ENCODE data around the gene EEIG1.
A peak's percentile ranks its signal among the peaks of the same experiment; 100 is the strongest.
"Not testable (repeated sequence)": the region's sequence is repeated elsewhere in the genome, so short reads cannot be mapped to it uniquely, and the experiment has no call there.

Gene EEIG1

DNA sequence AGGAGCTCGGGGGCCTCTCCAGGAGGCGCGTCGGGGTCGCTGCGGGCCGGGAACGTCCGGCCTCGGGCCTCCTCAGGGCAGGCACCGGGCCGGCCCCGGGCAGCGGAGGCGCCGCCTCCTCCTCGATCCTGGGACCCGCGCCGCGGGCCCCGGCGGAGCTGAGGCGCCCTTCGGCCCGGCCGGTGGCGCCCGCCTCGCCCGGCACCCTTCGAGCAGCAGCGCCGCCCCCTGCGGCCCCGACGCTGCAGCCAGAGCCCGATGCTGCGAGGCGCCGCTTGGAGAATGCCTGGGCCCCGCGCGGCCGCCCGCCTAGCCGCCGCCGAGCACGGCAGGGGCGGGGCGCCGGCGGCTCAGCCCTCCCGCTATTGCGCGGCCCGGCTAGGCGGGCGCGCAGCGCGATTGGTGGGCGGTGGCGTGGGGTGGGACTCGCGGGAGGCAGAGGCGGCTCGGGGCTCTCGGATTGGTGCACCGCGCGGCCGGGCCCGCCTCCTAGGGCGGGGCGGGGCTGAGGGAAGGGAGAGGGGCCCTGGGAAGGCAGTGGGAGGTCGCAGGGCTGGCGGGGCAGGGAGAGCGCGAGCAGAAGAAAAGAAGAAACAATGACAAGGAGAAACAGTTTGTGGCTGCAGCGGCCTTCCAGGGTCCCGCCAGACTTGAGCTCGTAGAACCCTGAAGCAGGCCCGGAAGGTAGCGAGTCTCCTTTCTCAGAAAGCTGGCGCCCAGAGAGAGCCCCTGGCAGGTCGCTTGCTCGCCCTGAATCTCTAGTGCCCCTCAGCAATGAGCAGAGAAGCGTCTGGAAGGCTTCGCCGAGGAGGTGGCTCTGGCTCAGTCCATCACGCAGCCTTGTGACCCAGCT is at the start of gene EEIG1:
Gene EEIG1 (minus strand): TSS at position 284 of the 853 bp plus-strand sequence. CDS start 852 bp downstream, outside the sequence.
- Histone ChIP-seq H3K9me3 (ENCODE audit: low read length) (no peaks in the 10 kb centered on the region), H3K4me1 (ENCODE audit: insufficient read depth, low read length) (peaks cover 35% of the 10 kb centered on the region), H2AFZ (ENCODE audit: low read depth, low read length) (peak within 1 kb of the TSS; percentile 33), H3K4me3 (ENCODE audit: low read length) (peak within 1 kb of the TSS; percentile 64), H3K27me3 (ENCODE audit: insufficient read depth, low read length) (no peaks in the 10 kb centered on the region), H3K36me3 (ENCODE audit: insufficient read depth, low read length) (no peaks in the 10 kb centered on the region)

DNA sequence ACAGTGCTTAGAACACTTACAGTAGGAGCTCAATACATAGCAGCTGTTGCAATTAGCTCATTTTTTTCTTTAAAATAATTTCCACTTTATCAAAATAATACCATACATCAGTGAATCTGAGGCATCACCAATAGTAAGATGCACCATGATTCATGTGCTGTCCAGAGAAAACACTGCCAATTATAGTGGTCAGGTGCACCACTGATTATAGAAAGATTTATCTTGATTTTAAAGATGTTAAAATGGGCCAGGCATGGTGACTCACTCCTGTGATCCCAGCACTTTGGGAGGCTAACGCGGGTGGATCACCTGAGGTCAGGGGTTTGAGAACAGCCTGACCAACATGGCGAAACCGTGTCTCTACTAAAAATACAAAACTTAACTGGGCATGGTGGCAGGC is 46.9 kb upstream of the EEIG1 start:
- peaks cover 2% of the 10 kb centered on the region for H3K27me3 ChIP-seq (ENCODE audit: insufficient read depth, low read length)
- no peaks in the 10 kb centered on the region for H3K9me3 ChIP-seq (ENCODE audit: low read length)
- no peak overlapping the region for H2AFZ ChIP-seq (ENCODE audit: low read depth, low read length)
- no peaks in the 10 kb centered on the region for H3K4me1 ChIP-seq (ENCODE audit: insufficient read depth, low read length)
- no peaks in the 10 kb centered on the region for H3K36me3 ChIP-seq (ENCODE audit: insufficient read depth, low read length)
- H3K4me3 ChIP-seq (ENCODE audit: low read length): no peak overlapping the region

DNA sequence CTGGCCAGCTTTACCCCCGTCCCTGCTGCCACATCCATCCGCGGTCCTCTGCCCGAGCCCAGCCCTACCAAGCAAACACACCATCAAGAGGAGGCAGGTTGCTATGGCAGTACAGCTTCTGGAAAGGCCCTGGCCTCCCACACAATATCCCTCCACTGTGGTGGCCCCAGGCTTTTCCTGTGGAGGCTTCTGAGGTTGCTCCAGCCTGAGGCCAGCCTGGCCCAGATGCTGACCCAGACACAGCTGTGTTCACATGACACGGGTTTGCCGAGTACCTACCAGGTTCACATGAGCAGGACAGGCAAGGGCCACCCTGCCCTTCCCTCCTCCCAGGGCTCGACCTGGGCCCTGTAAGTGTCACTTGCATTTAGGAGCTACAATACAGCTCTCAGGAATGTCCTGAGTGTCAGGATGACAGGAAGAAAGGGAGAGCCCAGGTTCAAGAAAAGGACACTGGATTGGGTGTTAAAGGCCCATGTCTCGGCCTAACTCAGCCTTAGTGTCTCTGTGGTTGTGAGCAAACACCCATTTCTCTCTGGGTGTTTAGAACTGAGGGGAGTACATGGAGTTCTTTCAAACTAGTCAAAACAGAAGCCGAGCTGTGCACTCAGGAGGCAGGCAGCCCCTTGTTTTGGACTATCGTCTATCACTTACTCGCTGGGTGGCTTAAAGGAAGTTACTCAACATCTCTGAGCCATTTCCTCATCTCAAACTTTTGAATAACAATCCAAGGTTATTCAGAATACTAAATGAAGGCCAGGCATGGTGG is 46.2 kb upstream of the EEIG1 start:
- peaks cover 7% of the 10 kb centered on the region for H3K27me3 ChIP-seq (ENCODE audit: insufficient read depth, low read length)
- no peaks in the 10 kb centered on the region for H3K36me3 ChIP-seq (ENCODE audit: insufficient read depth, low read length)
- H3K9me3 ChIP-seq (ENCODE audit: low read length): no peaks in the 10 kb centered on the region
- no peaks in the 10 kb centered on the region for H3K4me1 ChIP-seq (ENCODE audit: insufficient read depth, low read length)
- H2AFZ ChIP-seq (ENCODE audit: low read depth, low read length): no peak overlapping the region
- no peak overlapping the region for H3K4me3 ChIP-seq (ENCODE audit: low read length)

DNA sequence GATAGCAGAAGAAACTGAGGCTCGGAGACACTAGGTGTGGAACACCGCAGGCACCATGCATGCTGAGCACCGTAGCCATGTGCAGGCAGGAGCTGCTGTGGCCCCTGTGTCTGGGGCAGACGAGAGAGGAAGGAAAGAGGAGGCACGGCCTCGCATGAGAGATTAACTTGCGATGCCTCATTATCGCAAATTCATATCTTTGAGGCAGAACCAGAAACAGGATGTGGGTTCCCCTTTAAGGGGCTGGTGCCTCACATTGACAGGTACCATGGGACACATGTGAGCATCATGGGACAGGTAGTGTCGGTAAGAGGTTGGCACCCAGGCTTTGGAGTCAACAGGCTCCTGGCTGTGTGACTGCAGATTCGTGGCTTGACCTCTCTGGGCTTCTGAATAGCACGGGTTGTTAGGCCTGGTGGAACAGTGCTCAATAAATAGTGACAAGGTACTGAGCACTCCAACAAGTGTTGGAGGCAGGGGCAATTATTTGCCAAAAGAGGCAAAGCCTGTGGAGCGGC is 45.5 kb upstream of the EEIG1 start:
- H3K36me3 ChIP-seq (ENCODE audit: insufficient read depth, low read length): no peaks in the 10 kb centered on the region
- no peak overlapping the region for H2AFZ ChIP-seq (ENCODE audit: low read depth, low read length)
- no peaks in the 10 kb centered on the region for H3K9me3 ChIP-seq (ENCODE audit: low read length)
- no peak overlapping the region for H3K4me3 ChIP-seq (ENCODE audit: low read length)
- H3K27me3 ChIP-seq (ENCODE audit: insufficient read depth, low read length): peaks cover 7% of the 10 kb centered on the region
- no peaks in the 10 kb centered on the region for H3K4me1 ChIP-seq (ENCODE audit: insufficient read depth, low read length)

DNA sequence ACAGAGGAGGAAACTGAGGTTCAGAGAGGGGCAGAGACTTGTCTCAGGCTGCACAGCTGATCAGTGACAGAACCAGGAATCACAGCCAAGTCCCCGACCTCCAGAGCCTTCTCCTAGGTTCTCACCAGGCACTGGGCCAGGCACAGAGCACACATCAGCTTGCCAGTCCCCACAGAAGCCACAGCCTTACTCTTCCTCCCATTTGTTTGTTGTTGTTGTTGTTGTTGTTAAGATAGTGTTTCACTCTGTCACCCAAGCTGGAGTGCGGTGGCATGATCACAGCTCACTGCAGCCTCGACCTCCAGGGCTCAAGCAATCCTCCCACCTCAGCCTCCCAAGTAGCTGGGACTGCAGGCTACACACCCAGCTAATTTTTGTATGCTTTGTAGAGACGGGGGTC is 44.9 kb upstream of the EEIG1 start:
- no peaks in the 10 kb centered on the region for H3K36me3 ChIP-seq (ENCODE audit: insufficient read depth, low read length)
- no peak overlapping the region for H3K4me3 ChIP-seq (ENCODE audit: low read length)
- no peak overlapping the region for H2AFZ ChIP-seq (ENCODE audit: low read depth, low read length)
- no peaks in the 10 kb centered on the region for H3K4me1 ChIP-seq (ENCODE audit: insufficient read depth, low read length)
- peaks cover 7% of the 10 kb centered on the region for H3K27me3 ChIP-seq (ENCODE audit: insufficient read depth, low read length)
- no peaks in the 10 kb centered on the region for H3K9me3 ChIP-seq (ENCODE audit: low read length)

DNA sequence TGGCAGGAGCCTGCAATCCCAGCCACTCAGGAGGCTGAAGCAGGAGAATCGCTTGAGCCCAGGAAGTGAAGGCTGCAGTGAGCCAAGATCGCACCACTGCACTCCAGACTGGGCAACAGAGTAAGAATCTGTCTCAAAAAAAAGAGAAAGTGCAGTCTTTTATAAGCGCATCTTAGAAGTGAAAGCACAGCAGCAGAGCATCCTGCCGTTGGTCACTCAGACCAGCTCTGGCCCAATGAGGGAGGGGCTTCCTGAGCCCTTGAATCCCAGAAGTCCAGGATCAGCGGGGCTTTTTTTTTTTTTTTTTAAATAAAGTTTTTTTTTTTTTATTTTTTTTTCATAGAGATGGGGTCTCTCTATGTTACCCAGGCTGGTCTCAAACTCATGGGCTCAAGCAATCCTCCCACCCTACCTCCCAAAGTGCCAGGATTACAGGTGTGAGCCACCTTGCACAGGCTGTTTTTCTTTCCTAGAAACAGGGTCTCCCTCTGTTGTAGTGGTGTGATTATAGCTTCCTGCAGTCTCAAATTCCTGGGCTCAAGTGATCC is 44.0 kb upstream of the EEIG1 start:
- Histone ChIP-seq H3K4me1 (ENCODE audit: insufficient read depth, low read length) (no peaks in the 10 kb centered on the region), H3K4me3 (ENCODE audit: low read length) (no peak overlapping the region), H2AFZ (ENCODE audit: low read depth, low read length) (no peak overlapping the region), H3K36me3 (ENCODE audit: insufficient read depth, low read length) (no peaks in the 10 kb centered on the region), H3K9me3 (ENCODE audit: low read length) (no peaks in the 10 kb centered on the region), H3K27me3 (ENCODE audit: insufficient read depth, low read length) (peaks cover 7% of the 10 kb centered on the region)

DNA sequence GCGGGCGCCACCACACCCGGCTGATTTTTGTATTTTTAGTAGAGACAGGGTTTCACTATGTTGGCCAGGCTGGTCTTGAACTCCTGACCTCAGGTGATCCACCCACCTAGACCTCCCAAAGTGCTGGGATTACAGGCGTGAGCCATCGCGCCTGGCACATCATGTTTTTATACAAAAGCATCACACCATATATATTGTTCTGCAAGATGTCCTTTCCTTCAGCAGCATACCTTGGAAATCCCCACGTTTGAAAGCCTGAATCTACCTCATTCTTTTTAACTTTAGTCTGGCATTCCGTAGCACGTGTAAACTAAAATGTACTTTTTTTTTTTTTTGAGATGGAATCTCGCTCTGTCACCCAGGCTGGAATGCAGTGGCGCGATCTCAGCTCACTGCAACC is 42.9 kb upstream of the EEIG1 start:
- not testable (repeated sequence) for H3K36me3 ChIP-seq (ENCODE audit: insufficient read depth, low read length); H3K9me3 ChIP-seq (ENCODE audit: low read length); H2AFZ ChIP-seq (ENCODE audit: low read depth, low read length)

DNA sequence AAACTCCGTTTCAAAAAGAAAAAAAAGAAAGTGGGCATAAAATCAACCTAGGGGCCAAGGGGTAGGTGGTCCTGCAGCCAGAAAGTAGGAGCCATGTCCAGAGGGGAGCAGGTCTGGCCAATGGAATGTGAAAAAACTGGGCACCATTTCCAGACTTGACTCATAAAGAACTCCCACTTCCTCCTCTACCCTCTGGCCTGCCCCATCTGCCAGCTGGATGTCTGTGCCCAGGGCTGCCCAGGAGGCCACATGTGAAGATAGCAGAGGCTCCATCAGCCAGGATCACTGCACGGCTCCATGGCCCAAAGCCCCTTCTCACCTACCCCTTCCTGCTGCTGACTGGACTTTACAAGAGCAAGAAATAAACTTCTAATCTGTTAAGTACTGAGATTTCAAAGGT is 42.1 kb upstream of the EEIG1 start:
- Histone ChIP-seq H3K9me3 (ENCODE audit: low read length) (no peaks in the 10 kb centered on the region), H3K4me3 (ENCODE audit: low read length) (no peak overlapping the region), H3K4me1 (ENCODE audit: insufficient read depth, low read length) (no peaks in the 10 kb centered on the region), H3K27me3 (ENCODE audit: insufficient read depth, low read length) (peaks cover 7% of the 10 kb centered on the region), H3K36me3 (ENCODE audit: insufficient read depth, low read length) (no peaks in the 10 kb centered on the region), H2AFZ (ENCODE audit: low read depth, low read length) (no peak overlapping the region)

More for the DNA sequence above, 42.9 kb upstream of the EEIG1 start:
- H3K4me3 ChIP-seq (ENCODE audit: low read length); H3K4me1 ChIP-seq (ENCODE audit: insufficient read depth, low read length); H3K27me3 ChIP-seq (ENCODE audit: insufficient read depth, low read length): not testable (repeated sequence)

DNA sequence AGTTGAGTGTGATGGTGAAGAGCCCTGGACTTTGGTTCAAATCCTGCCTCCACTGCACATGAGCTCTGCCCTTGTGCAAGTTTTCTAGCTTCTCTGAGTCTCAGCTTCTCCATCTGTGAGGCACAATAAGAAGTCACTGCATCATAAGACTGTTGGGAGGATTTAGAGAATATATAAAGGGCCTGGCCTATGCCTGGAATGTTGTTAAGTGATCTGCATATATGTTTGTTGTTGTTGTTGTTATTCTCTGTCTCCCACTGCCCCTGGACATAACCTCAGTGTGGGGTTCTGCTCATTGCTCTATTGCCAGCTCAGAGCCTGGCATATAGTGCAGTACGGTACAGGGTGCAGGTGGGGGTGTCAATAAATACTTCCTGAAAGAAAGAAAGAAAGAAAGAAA is 40.3 kb upstream of the EEIG1 start:
- Histone ChIP-seq H2AFZ (ENCODE audit: low read depth, low read length) (no peak overlapping the region), H3K36me3 (ENCODE audit: insufficient read depth, low read length) (no peaks in the 10 kb centered on the region), H3K27me3 (ENCODE audit: insufficient read depth, low read length) (peaks cover 10% of the 10 kb centered on the region), H3K9me3 (ENCODE audit: low read length) (no peaks in the 10 kb centered on the region), H3K4me1 (ENCODE audit: insufficient read depth, low read length) (no peaks in the 10 kb centered on the region), H3K4me3 (ENCODE audit: low read length) (no peak overlapping the region)

DNA sequence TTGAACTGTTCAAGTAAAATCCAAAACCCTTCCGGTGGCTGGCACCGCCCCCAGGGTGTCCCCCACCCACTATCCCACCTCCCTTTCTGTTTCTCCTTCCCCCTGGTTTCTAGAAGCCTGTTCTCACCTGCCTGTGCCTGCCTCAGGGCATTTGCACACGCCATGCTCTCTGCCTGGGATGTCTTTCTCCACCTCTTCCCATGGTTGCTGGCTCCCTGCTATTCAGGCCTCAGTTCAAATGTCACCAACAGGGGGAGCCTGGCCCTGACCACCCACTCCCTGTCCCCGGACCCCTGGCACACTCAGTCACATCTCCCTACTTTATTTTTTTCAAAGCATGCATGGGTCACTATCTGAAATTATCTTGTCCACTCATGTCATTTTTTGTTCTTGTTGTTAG is 39.9 kb upstream of the EEIG1 start:
- Histone ChIP-seq H3K36me3 (ENCODE audit: insufficient read depth, low read length) (no peaks in the 10 kb centered on the region), H3K9me3 (ENCODE audit: low read length) (no peaks in the 10 kb centered on the region), H3K4me3 (ENCODE audit: low read length) (no peak overlapping the region), H2AFZ (ENCODE audit: low read depth, low read length) (no peak overlapping the region), H3K27me3 (ENCODE audit: insufficient read depth, low read length) (peaks cover 12% of the 10 kb centered on the region), H3K4me1 (ENCODE audit: insufficient read depth, low read length) (no peaks in the 10 kb centered on the region)

DNA sequence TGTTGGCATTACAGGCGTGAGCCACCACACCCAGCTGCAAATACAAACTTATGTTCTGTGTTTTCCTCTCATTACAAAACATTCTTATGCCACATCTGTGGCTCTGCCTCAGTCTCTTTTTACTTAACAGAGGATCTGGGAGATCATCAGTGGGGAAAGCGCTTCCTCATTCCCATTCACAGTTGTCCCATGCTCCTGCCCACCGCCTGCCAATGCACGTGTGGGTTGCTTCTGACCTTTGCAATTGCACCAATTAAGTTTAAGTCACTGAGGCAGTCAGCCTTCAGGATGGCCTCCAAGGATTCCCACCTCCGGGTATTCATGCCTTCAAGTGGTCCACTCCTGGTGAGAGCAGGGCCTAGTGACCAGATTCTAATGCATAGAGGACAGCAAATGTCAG is 34.9 kb upstream of the EEIG1 start:
- Histone ChIP-seq H2AFZ (ENCODE audit: low read depth, low read length) (no peak overlapping the region), H3K27me3 (ENCODE audit: insufficient read depth, low read length) (peaks cover 5% of the 10 kb centered on the region), H3K9me3 (ENCODE audit: low read length) (no peaks in the 10 kb centered on the region), H3K36me3 (ENCODE audit: insufficient read depth, low read length) (no peaks in the 10 kb centered on the region), H3K4me3 (ENCODE audit: low read length) (no peak overlapping the region), H3K4me1 (ENCODE audit: insufficient read depth, low read length) (no peaks in the 10 kb centered on the region)

DNA sequence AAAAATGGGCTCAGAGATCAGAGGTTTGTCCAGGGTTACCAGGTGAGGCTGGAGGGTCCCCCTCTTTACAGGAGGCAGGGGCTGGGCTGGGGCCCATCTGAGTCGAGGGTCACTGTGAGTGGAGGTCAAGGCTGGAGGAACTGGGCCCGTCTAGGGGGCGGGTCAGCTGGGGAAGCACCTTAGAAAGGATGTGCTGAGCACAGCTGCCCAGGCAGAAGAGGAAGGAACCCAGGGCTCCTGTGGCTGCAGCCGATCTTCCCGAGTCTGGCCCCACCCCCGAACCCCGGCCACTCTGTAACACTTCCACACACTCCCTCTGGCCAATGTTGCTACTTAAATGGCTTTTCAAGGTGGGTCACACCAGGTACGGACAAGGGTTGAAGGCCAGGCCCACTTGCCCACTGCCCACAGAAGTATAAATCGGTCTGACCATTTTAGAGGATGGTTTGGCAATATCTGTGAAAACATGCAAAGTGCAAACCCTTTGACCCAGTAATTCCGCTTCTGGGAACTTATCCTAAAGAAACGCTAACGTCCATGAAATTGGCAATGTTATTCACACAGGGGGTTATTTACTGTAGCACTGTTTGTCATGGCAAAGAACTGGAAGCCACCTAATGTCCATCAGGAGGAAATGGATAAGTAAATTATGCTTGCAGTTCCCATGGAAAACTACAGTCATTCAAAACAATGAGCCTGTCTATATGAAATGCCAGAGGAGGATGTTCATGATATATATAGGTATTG is 30.5 kb upstream of the EEIG1 start:
- Histone ChIP-seq H3K4me3 (ENCODE audit: low read length) (no peak overlapping the region), H2AFZ (ENCODE audit: low read depth, low read length) (no peak overlapping the region), H3K36me3 (ENCODE audit: insufficient read depth, low read length) (no peaks in the 10 kb centered on the region), H3K4me1 (ENCODE audit: insufficient read depth, low read length) (peaks cover 7% of the 10 kb centered on the region), H3K27me3 (ENCODE audit: insufficient read depth, low read length) (peaks cover 2% of the 10 kb centered on the region), H3K9me3 (ENCODE audit: low read length) (no peaks in the 10 kb centered on the region)
